ENCODE results near the gene ZFP14.

GRCh38 chr19:36377541-36378178 is 1.3 kb downstream of the ZFP14 start:
- no peak for TF ChIP-seq CTCF (IDR thresholded peaks at IDR 0.05)
- TF ChIP-seq POLR2A (IDR thresholded peaks at IDR 0.05): no peak

Measured in heart left ventricle (tissue), 13 donors.